GM18511 (cell line): ENCODE measurements around the gene NCKAP5.

Experiments
- ATAC-seq: cut with Tn5 transposase; IDR thresholded peaks from one replicate; pipeline ENCODE4 v1.9.1; 2021; ENCODE audit warnings: mild to moderate bottlenecking, moderate library complexity; ENCODE audit not compliant: unreplicated experiment

NCKAP5 gene

DNA sequence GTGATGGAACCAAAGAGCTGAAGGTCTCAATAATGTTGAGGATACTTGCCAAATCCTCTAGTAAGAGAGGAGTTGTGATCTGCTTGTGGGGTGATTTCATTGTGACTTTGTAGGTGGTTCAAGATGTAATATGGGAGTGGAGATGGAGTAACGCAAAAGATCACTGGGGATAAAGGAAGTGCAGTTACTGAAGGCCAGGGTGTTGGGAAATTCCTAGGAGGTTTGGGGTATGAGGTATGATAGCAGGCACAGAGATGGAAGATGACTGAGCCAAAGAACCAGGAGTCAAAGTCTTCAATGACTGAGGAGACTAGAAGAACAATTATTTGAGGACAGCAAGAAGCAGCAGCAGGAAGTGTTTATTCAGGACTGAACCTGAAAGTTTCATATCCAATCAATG, 222.6 kb downstream of the NCKAP5 start:
- ATAC-seq: no peak

- peak; percentile 49 for ATAC-seq
These were observed 223.4 kb downstream of the NCKAP5 start for GRCh38 chr2:133344849-133345248.

GRCh38 chr2:133343018-133343352, 225.3 kb downstream of the NCKAP5 start:
- ATAC-seq: no peak

- no peak for ATAC-seq
These were observed 225.8 kb downstream of the NCKAP5 start for GRCh38 chr2:133342286-133343017.

- no peak for ATAC-seq
These were observed 226.7 kb downstream of the NCKAP5 start for GRCh38 chr2:133341575-133341974.

- ATAC-seq: no peak
These were observed 230.0 kb downstream of the NCKAP5 start for GRCh38 chr2:133338224-133338623.

- ATAC-seq: no peak
These were observed 233.3 kb downstream of the NCKAP5 start for GRCh38 chr2:133334923-133335322.

- ATAC-seq: no peak
These were observed 235.1 kb downstream of the NCKAP5 start for GRCh38 chr2:133333181-133333580.

GRCh38 chr2:133331436-133331835, 236.8 kb downstream of the NCKAP5 start:
- no peak for ATAC-seq

- no peak for ATAC-seq
These were observed 241.4 kb downstream of the NCKAP5 start for GRCh38 chr2:133326652-133327397.

DNA sequence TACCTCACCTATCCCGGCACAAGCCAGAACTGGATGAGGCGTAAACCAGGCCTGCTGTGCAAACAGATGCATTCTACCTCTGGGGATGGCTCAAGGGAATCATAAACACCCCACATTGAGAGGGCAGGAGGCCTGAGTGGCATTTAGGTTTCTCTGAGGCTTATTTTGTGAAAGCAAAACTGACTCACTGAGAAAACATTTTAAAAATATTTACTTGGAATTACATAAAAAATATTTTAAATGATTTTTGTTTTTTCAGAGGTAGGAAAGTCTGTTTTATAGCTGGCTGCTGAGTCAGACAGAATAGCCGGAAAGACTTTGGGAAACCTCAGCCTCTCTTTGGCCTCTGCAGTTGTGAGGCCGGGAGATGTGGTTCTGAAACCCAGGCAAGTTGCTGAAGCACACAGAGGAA, 244.1 kb downstream of the NCKAP5 start:
- ATAC-seq: no peak

DNA sequence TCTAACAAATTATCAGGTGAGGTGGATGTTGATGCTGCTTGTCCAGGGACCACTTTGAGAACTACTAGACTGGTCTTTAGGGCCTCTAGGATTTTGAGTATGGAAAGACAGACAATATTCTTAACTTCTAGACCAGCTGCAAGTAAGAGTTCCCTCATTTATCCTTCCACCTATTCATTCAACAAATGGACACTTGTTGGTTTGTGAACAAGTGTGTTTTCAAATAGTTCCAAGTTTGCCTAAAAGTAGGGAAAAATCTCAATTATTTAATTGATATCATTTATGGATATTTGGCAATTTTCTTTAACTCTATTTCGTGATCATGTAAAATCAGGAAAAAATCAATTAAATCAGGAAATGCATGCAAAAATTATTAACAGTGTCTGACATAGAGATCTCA, 245.4 kb downstream of the NCKAP5 start:
- ATAC-seq: no peak

GRCh38 chr2:133317178-133317577, 251.1 kb downstream of the NCKAP5 start:
- ATAC-seq: no peak

DNA sequence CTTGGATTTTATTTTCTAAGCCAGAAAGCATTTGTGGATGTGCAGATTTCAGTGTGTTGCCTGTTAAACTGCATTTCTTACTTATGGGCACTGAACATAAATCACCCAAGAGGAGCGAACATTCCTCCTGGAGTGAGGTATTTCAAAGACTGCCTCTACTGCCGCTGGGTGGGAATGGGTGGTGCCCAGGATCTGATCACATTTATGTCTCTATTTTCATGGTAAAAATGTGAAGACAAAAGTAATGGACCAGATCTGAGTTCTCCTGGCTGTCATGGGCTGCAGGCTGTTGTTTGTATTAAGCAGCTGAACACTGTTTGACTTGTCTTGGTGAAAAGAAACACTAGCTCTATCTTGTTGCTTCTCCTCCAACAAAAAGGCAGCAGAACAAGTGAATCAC, 251.7 kb downstream of the NCKAP5 start:
- ATAC-seq: no peak

DNA sequence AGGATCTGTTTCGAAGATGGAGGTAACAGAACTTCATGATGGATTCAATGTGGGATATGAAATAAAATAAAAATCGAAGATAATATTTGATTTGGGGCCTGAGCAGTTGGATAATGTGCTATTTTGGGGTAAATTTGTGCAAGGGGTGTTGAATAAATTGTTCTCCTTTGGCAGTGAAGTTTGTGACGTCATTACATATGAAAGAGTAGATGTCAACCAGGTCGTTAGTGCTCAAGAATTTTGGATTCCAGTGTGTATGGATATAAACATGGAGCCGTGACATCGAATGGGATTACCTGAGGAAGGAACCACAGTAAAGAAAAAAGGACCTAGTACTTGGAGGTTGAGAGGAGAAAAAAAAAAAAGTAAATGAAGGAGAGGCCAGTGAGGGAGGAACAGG, 253.0 kb downstream of the NCKAP5 start:
- no peak for ATAC-seq

- no peak for ATAC-seq
These were observed 253.5 kb downstream of the NCKAP5 start for GRCh38 chr2:133314795-133315194.

DNA sequence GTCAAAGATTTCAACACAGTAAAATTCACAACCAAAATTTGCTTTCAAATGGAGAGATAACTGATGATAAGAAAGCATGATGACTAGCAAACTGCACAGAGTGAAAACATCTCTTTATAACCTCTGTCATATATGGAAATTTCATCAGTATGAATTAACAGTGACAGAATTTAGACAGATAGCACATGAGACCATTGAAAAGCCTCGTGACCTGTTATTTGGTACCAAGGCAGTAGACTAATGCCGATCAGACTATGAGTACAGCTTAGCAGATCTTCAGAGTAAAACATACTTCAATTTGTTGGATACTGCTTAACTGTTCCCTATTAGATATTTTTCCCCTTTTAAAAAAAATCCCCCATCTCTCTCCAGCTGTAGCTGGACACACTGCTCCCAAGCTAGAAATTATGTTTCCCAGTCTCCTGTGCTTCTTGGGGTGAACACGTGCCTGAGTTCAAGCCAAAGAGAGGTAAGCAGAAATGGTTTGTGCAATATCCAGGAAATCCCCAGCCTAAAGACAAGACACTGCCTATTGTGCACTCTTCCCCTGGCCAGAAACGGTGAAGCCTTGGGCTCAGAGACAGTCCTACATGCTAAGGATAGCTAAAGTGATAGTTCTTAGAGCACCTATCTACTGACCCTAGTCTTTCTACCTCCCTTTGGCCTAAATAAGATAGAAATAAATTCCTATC, 256.1 kb downstream of the NCKAP5 start:
- ATAC-seq: no peak

DNA sequence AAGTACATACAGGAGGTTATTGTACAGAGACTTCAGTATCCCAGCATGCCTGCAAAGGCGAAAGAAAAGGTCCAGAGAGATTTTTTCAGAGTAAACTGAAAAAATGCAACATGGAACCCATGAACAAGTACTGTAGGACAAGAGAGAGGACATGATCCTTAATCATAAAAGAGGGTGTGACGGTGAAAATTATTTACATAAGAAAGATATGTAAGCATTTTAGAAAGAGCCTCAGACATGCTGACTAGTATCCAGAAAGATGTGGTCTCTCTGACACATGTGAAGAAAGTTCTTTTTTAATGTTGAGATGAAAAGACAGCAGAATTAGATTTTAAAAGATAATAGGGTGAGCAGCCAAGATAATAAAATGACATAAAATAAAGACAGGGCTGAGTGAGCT, 262.0 kb downstream of the NCKAP5 start:
- no peak for ATAC-seq

GRCh38 chr2:133304344-133304743, 263.9 kb downstream of the NCKAP5 start:
- no peak for ATAC-seq

DNA sequence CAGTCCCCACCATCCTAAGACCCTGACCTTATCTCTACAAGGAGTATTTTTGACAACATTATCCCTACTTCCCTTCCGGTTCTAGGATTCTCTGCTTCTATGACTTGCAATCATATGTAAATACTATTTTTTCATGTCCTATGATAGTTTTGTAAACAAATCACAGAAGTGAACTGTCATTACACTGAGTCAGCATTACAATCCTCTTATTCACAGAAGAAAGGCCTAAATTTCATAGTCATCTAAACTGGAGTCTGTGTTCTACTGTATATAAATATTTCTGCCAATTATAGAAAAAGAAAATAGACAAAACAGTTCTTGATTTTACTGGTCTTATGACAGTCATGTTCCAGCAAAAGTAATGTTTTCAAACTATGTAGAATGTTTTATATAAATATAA, 265.1 kb downstream of the NCKAP5 start:
- ATAC-seq: no peak

- ATAC-seq: no peak
These were observed 271.9 kb downstream of the NCKAP5 start for GRCh38 chr2:133296401-133296800.
